ENCODE measurements around the gene TENM4. TPM values are rescaled to one million over a fixed set of nuclear protein-coding genes. Genes with fewer than 3 reads are reported as not detected.

The TENM4 gene
- total RNA-seq, 2 experiments from 2014 or later = not detected

DNA sequence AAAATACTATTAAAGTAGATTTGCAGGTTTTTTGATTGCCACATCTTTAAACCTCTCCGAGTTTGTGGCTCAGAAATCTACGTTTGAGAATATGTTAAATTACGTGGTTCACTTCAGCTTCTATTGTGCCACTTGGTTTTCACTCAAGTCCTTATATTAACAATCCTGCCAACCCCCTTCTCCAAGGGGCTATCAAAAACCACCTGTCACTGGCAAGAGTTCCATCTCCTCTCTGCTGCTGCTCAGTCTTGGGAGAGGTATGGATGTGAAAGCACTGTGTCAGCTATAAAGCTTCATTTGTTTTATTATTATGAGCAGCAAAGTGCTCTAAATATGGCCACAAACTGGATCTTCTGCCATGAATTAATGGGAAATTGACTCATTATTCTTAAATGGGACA, 668.6 kb downstream of the TENM4 start:
- intact Hi-C loops (cut with micrococcal nuclease) = no loop called here
- Mint-ChIP-seq H3K27me3 (peaks cover 5% of the 10 kb centered on the region), H3K27ac (no peak overlapping the region), H3K9me3 (no peaks in the 10 kb centered on the region), H3K4me1 (ENCODE audit: low read depth) (no peaks in the 10 kb centered on the region), H3K4me3 (no peak overlapping the region), H3K36me3 (ENCODE audit: low read depth) (no peaks in the 10 kb centered on the region)
- POLR2A ChIA-PET = interaction anchor here (0.6 kb wide), 1 partner anchor 586 kb away, joined by 3 read pairs; no protein-coding TSS in a partner anchor
- CTCF ChIA-PET = interaction anchor here (1.7 kb wide), 1 partner anchor 127 kb away, joined by 5 read pairs; no protein-coding TSS in a partner anchor
- ATAC-seq = no peak
- TF ChIP-seq, protein P1, sequence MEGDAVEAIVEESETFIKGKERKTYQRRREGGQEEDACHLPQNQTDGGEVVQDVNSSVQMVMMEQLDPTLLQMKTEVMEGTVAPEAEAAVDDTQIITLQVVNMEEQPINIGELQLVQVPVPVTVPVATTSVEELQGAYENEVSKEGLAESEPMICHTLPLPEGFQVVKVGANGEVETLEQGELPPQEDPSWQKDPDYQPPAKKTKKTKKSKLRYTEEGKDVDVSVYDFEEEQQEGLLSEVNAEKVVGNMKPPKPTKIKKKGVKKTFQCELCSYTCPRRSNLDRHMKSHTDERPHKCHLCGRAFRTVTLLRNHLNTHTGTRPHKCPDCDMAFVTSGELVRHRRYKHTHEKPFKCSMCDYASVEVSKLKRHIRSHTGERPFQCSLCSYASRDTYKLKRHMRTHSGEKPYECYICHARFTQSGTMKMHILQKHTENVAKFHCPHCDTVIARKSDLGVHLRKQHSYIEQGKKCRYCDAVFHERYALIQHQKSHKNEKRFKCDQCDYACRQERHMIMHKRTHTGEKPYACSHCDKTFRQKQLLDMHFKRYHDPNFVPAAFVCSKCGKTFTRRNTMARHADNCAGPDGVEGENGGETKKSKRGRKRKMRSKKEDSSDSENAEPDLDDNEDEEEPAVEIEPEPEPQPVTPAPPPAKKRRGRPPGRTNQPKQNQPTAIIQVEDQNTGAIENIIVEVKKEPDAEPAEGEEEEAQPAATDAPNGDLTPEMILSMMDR (IDR thresholded peaks at IDR 0.05) = no peak
- no peak for DNase-seq

DNA sequence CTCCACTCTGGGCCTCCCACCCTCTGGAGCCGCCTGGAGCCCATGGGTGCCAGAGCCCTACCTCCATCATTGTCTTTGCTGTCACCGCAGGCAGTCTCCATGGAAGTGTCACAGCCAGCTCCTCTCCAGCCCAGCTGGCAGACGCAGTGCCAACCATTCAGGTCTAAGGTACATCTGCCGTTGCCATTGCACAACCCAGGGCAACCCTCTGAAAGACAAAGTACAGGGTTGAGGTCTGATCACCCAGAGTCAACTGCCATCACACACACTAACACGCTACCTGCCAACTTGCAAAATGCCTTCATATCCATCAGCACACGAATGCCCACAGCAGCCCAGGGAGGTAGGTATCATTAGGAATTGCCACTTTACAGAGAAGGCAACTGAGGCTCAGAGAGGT, 669.9 kb downstream of the TENM4 start:
- no peak overlapping the region for H3K4me3 Mint-ChIP-seq
- intact Hi-C loops (cut with micrococcal nuclease) = no loop called here
- no peaks in the 10 kb centered on the region for H3K4me1 Mint-ChIP-seq (ENCODE audit: low read depth)
- no peak for ATAC-seq
- ChIA-PET POLR2A (no interaction called here), CTCF (no interaction called here)
- H3K27me3 Mint-ChIP-seq = peaks cover 3% of the 10 kb centered on the region
- no peak overlapping the region for H3K27ac Mint-ChIP-seq
- H3K9me3 Mint-ChIP-seq = no peaks in the 10 kb centered on the region
- TF ChIP-seq, protein P1 (IDR thresholded peaks at IDR 0.05) = no peak
- no peak for DNase-seq
- no peaks in the 10 kb centered on the region for H3K36me3 Mint-ChIP-seq (ENCODE audit: low read depth)

DNA sequence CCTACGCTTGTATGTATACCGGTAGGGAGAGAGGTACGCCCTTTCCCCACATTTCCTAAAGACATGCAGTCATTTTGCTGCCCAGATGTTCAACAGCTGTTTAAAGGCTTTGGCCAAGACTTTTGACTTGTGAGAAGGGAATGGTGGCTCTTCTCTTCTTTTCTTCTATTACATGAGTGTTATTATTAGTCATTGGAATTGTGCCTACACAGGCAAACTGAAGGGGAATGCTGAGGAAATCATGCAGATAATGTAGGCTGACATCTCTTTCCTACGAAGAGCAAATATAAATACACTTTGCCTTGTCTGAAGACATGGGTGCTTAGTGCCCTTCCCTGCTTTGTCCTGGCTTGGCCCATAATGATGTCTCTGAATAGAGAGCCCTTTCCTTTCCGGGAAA, 671.9 kb downstream of the TENM4 start:
- Mint-ChIP-seq H3K36me3 (ENCODE audit: low read depth) (no peaks in the 10 kb centered on the region), H3K27ac (no peak overlapping the region), H3K9me3 (no peaks in the 10 kb centered on the region), H3K4me1 (ENCODE audit: low read depth) (no peaks in the 10 kb centered on the region), H3K4me3 (no peak overlapping the region), H3K27me3 (peaks cover 4% of the 10 kb centered on the region)
- intact Hi-C loops (cut with micrococcal nuclease) = no loop called here
- DNase-seq (no peak), ATAC-seq (no peak)
- TF ChIP-seq, protein P1 (IDR thresholded peaks at IDR 0.05) = no peak
- CTCF ChIA-PET = no interaction called here
- POLR2A ChIA-PET = no interaction called here

DNA sequence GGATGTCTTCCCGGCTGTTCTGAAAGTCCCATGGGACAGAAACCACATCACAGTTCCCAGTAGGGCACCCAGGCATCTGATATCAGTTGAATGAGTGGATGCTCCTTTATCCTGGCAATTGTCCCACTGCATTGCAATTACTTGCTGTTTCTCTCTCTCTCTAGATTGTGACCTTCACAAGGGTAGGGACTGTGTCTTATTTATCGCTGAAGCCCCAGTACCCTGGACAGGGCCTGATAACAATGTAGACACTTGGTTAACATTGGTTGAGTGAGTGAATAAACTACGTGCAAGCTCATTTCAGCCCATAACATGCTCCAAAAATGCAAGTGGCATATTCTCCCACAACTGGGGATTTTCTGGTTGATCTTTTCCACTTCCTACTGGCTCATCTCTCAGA, 672.5 kb downstream of the TENM4 start:
- no peak for DNase-seq
- ChIA-PET CTCF (no interaction called here), POLR2A (no interaction called here)
- Mint-ChIP-seq H3K27me3 (peaks cover 4% of the 10 kb centered on the region), H3K4me1 (ENCODE audit: low read depth) (no peaks in the 10 kb centered on the region), H3K27ac (no peak overlapping the region), H3K9me3 (no peaks in the 10 kb centered on the region), H3K4me3 (no peak overlapping the region), H3K36me3 (ENCODE audit: low read depth) (no peaks in the 10 kb centered on the region)
- ATAC-seq = no peak
- intact Hi-C loops (cut with micrococcal nuclease) = no loop called here
- TF ChIP-seq, protein P1 (IDR thresholded peaks at IDR 0.05) = no peak

DNA sequence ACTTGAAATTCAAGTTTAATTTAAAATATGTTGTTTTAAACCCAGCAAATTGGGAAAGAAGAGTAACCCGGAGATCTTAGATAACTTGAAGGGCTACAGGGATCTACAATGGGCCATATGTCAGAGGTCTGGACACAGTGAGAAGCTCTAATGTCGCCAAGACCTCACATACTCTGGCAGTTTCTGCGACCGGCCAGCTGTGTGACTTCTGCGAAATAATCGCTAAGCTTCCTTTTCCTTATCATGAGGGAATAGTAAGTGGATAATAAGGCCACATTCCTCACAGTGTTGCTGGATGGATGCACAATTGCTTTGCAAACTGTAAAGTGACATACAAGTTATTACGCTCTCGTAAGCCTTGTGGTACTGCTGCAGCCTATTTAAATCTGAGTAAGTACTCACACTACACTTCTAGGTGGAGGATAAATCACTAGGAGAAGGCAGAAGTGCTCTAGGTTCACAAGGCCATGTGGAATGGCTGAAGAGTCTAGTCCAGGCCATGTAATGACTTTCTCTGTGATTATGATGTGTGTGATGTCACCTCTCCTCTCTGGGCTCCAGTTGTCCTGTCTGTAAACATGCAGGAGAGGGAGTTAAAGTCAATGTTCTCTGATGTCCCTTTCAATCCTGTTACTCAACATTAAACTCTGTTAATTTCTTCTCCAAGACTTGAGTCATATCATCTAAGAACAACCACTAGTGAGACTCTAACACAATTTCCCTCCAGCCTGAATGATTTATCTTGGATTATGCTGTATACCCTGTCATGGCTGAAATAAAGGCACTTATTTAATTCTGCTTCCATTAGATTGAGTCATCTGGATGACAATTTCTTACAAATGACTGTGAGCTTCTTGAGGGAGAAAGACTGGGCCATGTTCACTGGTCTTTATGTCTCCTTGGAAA, 673.5 kb downstream of the TENM4 start:
- no peak for ATAC-seq
- intact Hi-C loops (cut with micrococcal nuclease) = no loop called here
- POLR2A ChIA-PET = no interaction called here
- Mint-ChIP-seq H3K9me3 (no peaks in the 10 kb centered on the region), H3K36me3 (ENCODE audit: low read depth) (no peaks in the 10 kb centered on the region), H3K4me1 (ENCODE audit: low read depth) (no peaks in the 10 kb centered on the region), H3K4me3 (no peak overlapping the region), H3K27ac (no peak overlapping the region), H3K27me3 (peaks cover 4% of the 10 kb centered on the region)
- TF ChIP-seq, protein P1 (IDR thresholded peaks at IDR 0.05) = no peak
- no peak for DNase-seq
- CTCF ChIA-PET = no interaction called here

All from activated CD8-positive, alpha-beta T cell treated with anti-CD3 and anti-CD28 coated beads for 36 hours (primary cell).